ENCODE data around the gene PLEKHG2. TPM values are rescaled to one million over a fixed set of nuclear protein-coding genes. Genes with fewer than 3 reads are reported as not detected.

PLEKHG2 gene
- total and polyA plus RNA-seq, 2 experiments from 2014 or later = 30.5 to 40.7 TPM

GRCh38 chr19:39426170-39426569 is 13.7 kb downstream of the PLEKHG2 start:
- no peaks in the 10 kb centered on the region for H3K9me3 ChIP-seq (ENCODE audit: low read depth)
- no peak for DNase-seq (ENCODE audit: low read depth in 1 of 2, low spot score in 1 of 2)

DNA sequence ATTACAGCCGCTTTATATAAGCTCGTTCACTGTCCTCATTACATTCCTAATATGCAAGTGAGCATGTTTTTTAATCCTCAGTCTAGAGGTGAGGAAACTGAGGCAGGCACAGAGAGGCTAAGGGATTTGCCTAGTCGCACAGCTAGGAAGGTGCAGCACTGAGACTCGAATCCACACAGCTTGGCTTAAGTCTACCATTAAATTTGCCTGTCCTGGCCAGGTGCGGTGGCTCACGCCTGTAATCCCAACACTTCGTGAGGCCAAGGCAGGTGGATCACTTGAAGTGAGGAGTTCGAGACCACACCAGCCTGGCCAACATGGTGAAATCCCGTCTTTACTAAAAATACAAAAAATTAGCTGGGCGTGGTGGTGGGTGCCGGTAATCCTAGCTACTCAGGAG is 15.2 kb downstream of the PLEKHG2 start:
- DNase-seq (ENCODE audit: low read depth in 1 of 2, low spot score in 1 of 2) = no peak
- H3K36me3 ChIP-seq = peaks cover 8% of the 10 kb centered on the region
- H3K9me3 ChIP-seq (ENCODE audit: low read depth) = no peaks in the 10 kb centered on the region
- H3K4me1 ChIP-seq (ENCODE audit: low read depth) = peaks cover 10% of the 10 kb centered on the region
- no peak for TF ChIP-seq CTCF (IDR thresholded peaks at IDR 0.05; ENCODE audit: low read depth, low read length)
- peak overlapping the region; percentile 96 for H3K27ac ChIP-seq
- no peak overlapping the region for H3K4me3 ChIP-seq
- no peaks in the 10 kb centered on the region for H3K27me3 ChIP-seq

More at GRCh38 chr19:39426170-39426569, 13.7 kb downstream of the PLEKHG2 start:
- no peaks in the 10 kb centered on the region for H3K27me3 ChIP-seq
- no peak for TF ChIP-seq CTCF (IDR thresholded peaks at IDR 0.05; ENCODE audit: low read depth, low read length)
- H3K27ac ChIP-seq = peak overlapping the region; percentile 43
- peaks cover 10% of the 10 kb centered on the region for H3K4me1 ChIP-seq (ENCODE audit: low read depth)
- H3K36me3 ChIP-seq = peaks cover 18% of the 10 kb centered on the region
- no peak overlapping the region for H3K4me3 ChIP-seq

DNA sequence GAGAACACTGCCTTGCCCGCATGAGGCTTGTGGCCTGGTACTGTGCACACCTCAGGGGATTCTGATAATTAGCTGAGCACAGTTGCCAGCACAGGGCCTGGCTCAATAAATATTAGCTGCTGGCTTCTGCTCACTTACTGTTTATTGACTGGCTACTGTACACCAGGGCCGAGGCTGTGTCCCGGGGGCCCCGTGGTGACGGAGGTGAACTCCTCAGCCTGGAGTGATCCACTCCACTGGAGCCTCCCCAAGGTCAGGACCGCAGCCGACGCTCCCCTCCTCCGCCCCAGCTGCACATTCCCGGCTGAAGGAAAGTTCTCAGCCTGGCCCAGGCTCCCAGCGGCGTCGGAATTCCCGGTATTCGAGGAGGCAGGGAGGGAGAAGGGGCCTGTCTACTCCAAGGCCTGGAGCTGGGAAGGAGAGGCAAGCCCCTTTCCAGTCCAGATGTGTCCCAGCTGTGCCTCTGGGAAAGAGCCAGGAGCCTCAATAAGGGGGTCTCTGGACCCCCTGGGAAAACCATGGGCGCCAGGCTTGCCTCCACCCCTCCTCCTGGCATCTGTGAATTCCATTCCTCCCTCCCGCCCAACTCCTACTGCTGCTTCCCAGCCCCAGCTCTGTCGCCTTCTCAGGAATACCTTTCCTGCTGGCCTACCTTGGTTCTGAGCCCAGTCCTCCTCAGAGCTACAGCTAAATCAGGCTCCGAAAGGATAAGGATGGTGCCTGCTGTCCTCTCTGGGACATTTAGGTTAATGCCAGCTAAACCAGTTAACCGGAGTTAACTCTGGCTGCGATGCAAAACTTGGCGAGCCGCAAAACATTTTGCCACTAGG is 16.0 kb downstream of the PLEKHG2 start:
- Histone ChIP-seq H3K4me1 (ENCODE audit: low read depth) (peaks cover 10% of the 10 kb centered on the region), H3K27ac (peak overlapping the region; percentile 96), H3K9me3 (ENCODE audit: low read depth) (no peaks in the 10 kb centered on the region), H3K27me3 (no peaks in the 10 kb centered on the region), H3K4me3 (no peak overlapping the region), H3K36me3 (peaks cover 13% of the 10 kb centered on the region)
- TF ChIP-seq CTCF (IDR thresholded peaks at IDR 0.05; ENCODE audit: low read depth, low read length) = no peak
- peak; percentile 92 to 96 for DNase-seq (ENCODE audit: low read depth in 1 of 2, low spot score in 1 of 2)

- Histone ChIP-seq H3K9me3 (ENCODE audit: low read depth) (no peaks in the 10 kb centered on the region), H3K27me3 (no peaks in the 10 kb centered on the region), H3K27ac (peak overlapping the region; percentile 46), H3K4me1 (ENCODE audit: low read depth) (peaks cover 15% of the 10 kb centered on the region), H3K36me3 (peaks cover 17% of the 10 kb centered on the region), H3K4me3 (no peak overlapping the region)
- no peak for TF ChIP-seq CTCF (IDR thresholded peaks at IDR 0.05; ENCODE audit: low read depth, low read length)
- DNase-seq (ENCODE audit: low read depth in 1 of 2, low spot score in 1 of 2) = peak in 1 of 2 donors; percentile 98
Measured at GRCh38 chr19:39430675-39431593, 18.5 kb downstream of the PLEKHG2 start.

GRCh38 chr19:39432677-39433025 is 20.2 kb downstream of the PLEKHG2 start:
- no peak for DNase-seq (ENCODE audit: low read depth in 1 of 2, low spot score in 1 of 2)
- no peak overlapping the region for H3K27ac ChIP-seq
- H3K4me3 ChIP-seq = no peak overlapping the region
- H3K9me3 ChIP-seq (ENCODE audit: low read depth) = no peaks in the 10 kb centered on the region
- no peak for TF ChIP-seq CTCF (IDR thresholded peaks at IDR 0.05; ENCODE audit: low read depth, low read length)
- peaks cover 19% of the 10 kb centered on the region for H3K4me1 ChIP-seq (ENCODE audit: low read depth)
- H3K27me3 ChIP-seq = no peaks in the 10 kb centered on the region
- H3K36me3 ChIP-seq = peaks cover 17% of the 10 kb centered on the region
